KMS-11 (cell line): ENCODE results near the gene TTLL11.

Source experiments
- H2AFZ ChIP-seq: fragments of 200-600 bp; sonication (generic); 2 replicates; pipeline ENCODE4 v1.6.1; 2016; ENCODE audit warnings: antibody characterized with exemption, mixed run types, low read depth
- H3K27ac ChIP-seq: fragments of 200-600 bp; sonication (generic); 2 replicates; pipeline ENCODE4 v1.6.1; 2016; ENCODE audit warnings: mild to moderate bottlenecking, mixed run types
- H3K27me3 ChIP-seq: fragments of 200-600 bp; sonication (generic); 2 replicates; pipeline ENCODE4 v1.6.1; 2017; ENCODE audit warnings: mild to moderate bottlenecking, low read depth, mixed run types, moderate library complexity; ENCODE audit not compliant: insufficient read depth
- H3K36me3 ChIP-seq: fragments of 200-600 bp; sonication (generic); 2 replicates; pipeline ENCODE4 v1.6.1; 2017; ENCODE audit warnings: mild to moderate bottlenecking, mixed run types; ENCODE audit not compliant: insufficient read depth
- H3K4me1 ChIP-seq: fragments of 200-600 bp; sonication (generic); 2 replicates; pipeline ENCODE4 v1.6.1; 2016; ENCODE audit warnings: mild to moderate bottlenecking, low read depth, mixed run types; ENCODE audit not compliant: poor library complexity, severe bottlenecking
- H3K4me2 ChIP-seq: fragments of 200-600 bp; sonication (generic); 2 replicates; pipeline ENCODE4 v1.7.0; 2016; ENCODE audit warnings: mild to moderate bottlenecking, mixed run types
- H3K4me3 ChIP-seq: fragments of 200-600 bp; sonication (generic); IDR thresholded peaks from 2 replicates; pipeline ENCODE4 v1.6.1; 2017; ENCODE audit warnings: low read depth, low read length, mixed read lengths; ENCODE audit not compliant: insufficient read depth
- H3K79me2 ChIP-seq: fragments of 200-600 bp; sonication (generic); 2 replicates; pipeline ENCODE4 v1.6.1; 2016; ENCODE audit warnings: low read depth, mixed run types; ENCODE audit not compliant: insufficient read depth
- H3K9ac ChIP-seq: fragments of 200-600 bp; sonication (generic); 2 replicates; pipeline ENCODE4 v1.6.1; 2016; ENCODE audit warnings: mild to moderate bottlenecking, mixed run types
- H4K20me1 ChIP-seq: fragments of 200-600 bp; sonication (generic); 2 replicates; pipeline ENCODE4 v1.6.1; 2016; ENCODE audit warnings: mild to moderate bottlenecking, mixed run types; ENCODE audit not compliant: insufficient read depth
- TF ChIP-seq, protein P1 (sequence below): fragments of 200-600 bp; sonication (generic); conservative IDR thresholded peaks from 2 replicates; pipeline ENCODE4 v1.6.1; 2017; ENCODE audit warnings: low read depth, mild to moderate bottlenecking, antibody characterized with exemption, low read length, moderate library complexity, mixed read lengths

TTLL11 gene

DNA sequence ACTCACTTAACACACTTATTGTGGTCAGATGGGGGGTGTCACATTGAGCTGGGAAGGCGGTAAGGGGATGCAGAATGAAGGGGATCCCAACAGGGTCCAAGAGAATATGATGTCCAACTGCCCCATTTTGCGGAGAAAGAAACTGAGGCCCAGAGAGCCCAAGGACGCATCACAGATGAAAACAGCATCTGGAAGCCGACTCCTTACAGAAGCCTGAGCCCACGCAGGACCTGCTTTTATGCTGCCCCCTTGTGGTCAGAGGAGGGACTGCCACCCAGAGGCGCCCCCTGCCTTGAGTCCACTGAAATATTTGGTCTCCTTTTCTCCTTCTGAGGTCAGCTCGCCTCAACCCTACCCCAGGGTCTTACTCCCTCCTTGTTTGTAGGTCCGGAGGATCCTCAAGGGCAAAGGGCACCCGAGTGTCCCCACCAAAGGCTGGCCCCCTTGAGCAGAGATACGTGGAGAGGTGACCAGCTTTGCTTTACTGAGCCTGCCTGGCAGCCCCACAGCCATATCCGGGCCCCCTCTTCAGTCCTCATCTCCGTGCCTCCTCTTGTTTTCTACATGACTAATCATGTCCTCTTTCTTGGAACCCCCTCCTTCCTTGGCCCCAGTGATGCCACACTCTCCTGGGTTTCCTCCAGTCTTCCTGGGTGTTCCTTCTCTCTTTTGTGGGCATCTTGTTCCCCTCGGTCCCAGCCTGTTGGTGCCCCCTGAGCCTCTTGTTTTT, 30.0 kb upstream of the TTLL11 start:
- Histone ChIP-seq H3K4me2 (no peak overlapping the region), H3K9ac (no peak overlapping the region), H2AFZ (no peak overlapping the region), H3K79me2 (no peaks in the 10 kb centered on the region), H4K20me1 (no peaks in the 10 kb centered on the region), H3K36me3 (no peaks in the 10 kb centered on the region), H3K27me3 (no peaks in the 10 kb centered on the region), H3K27ac (no peak overlapping the region), H3K4me3 (no peak overlapping the region), H3K4me1 (no peaks in the 10 kb centered on the region)
- TF ChIP-seq, protein P1, sequence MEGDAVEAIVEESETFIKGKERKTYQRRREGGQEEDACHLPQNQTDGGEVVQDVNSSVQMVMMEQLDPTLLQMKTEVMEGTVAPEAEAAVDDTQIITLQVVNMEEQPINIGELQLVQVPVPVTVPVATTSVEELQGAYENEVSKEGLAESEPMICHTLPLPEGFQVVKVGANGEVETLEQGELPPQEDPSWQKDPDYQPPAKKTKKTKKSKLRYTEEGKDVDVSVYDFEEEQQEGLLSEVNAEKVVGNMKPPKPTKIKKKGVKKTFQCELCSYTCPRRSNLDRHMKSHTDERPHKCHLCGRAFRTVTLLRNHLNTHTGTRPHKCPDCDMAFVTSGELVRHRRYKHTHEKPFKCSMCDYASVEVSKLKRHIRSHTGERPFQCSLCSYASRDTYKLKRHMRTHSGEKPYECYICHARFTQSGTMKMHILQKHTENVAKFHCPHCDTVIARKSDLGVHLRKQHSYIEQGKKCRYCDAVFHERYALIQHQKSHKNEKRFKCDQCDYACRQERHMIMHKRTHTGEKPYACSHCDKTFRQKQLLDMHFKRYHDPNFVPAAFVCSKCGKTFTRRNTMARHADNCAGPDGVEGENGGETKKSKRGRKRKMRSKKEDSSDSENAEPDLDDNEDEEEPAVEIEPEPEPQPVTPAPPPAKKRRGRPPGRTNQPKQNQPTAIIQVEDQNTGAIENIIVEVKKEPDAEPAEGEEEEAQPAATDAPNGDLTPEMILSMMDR, result peak; percentile 92

DNA sequence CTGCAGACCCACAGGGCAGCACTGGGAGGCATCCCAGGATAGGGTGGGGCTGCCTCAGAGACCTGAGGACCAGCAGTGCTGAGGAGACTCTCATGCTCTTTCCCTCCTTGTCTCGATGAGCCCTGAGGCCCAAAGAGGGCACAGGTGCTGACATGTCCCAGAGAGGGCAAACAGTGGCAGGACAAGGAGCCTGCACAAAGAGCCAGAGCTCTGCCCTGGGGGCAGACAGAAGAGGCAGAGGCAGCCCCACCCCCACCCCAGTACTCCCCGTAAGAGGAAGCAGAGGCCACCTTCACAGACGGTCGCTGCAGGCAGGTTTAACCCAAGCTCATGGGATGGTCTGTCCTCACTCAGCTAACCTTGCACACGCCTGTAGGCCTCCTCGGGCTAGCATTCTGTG, 29.4 kb upstream of the TTLL11 start:
- no peak overlapping the region for H3K4me2 ChIP-seq
- H2AFZ ChIP-seq, result no peak overlapping the region

DNA sequence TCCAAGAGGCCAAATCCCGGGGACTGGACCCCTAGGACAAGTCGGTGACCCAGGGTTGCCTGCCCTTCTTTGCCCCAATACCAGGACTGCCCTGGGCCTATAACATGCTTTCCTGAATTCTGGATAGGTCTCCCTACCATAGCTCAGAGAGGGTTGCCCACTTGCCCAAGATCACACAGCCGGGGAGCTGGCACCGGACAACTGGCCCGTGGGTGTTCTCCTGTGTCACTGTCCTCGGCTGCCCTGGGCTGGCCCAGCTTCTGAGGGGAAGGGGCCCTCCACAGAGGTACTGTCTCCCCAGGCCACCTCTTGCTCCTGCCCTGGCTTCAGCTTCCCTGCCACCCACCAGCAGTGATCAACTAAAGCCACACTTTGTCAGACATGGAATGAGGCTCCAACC, 28.8 kb upstream of the TTLL11 start:
- H3K27ac ChIP-seq, result no peak overlapping the region
- no peak overlapping the region for H2AFZ ChIP-seq
- no peaks in the 10 kb centered on the region for H4K20me1 ChIP-seq
- H3K9ac ChIP-seq, result no peak overlapping the region
- H3K4me2 ChIP-seq, result no peak overlapping the region
- no peaks in the 10 kb centered on the region for H3K79me2 ChIP-seq
- H3K36me3 ChIP-seq, result no peaks in the 10 kb centered on the region
- H3K4me3 ChIP-seq, result no peak overlapping the region
- H3K4me1 ChIP-seq, result no peaks in the 10 kb centered on the region
- no peaks in the 10 kb centered on the region for H3K27me3 ChIP-seq
- TF ChIP-seq, protein P1, result no peak

More for the DNA sequence above, 29.4 kb upstream of the TTLL11 start:
- Histone ChIP-seq H4K20me1 (no peaks in the 10 kb centered on the region), H3K27me3 (no peaks in the 10 kb centered on the region), H3K4me1 (no peaks in the 10 kb centered on the region), H3K79me2 (no peaks in the 10 kb centered on the region), H3K27ac (no peak overlapping the region), H3K4me3 (no peak overlapping the region), H3K9ac (no peak overlapping the region), H3K36me3 (no peaks in the 10 kb centered on the region)
- TF ChIP-seq, protein P1, result no peak

DNA sequence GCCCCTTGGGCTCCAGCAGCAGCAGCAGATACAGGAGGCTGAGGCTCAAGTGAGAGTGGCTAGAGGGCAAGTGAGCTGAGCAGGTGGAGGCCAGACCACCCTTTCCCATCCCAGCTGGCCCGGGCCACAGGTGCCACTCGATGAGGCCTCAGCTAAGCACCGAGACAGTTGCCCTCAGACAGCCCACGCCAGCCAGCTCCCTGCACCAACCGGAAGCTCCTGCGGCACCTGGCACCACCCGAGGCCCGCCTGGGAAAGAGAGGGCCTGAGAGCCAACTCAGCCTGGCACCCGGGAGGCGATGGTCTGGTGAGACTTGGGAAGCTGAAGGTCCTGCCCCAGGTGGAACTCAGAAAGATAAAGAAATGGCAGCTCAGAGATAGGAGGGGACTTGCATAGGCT, 28.3 kb upstream of the TTLL11 start:
- no peaks in the 10 kb centered on the region for H3K79me2 ChIP-seq
- no peak overlapping the region for H3K4me3 ChIP-seq
- H3K4me1 ChIP-seq, result no peaks in the 10 kb centered on the region
- no peaks in the 10 kb centered on the region; the same call in 1 of the 2 replicates for H3K27me3 ChIP-seq
- H3K36me3 ChIP-seq, result no peaks in the 10 kb centered on the region
- H3K4me2 ChIP-seq, result no peak overlapping the region
- TF ChIP-seq, protein P1, result no peak
- H3K9ac ChIP-seq, result no peak overlapping the region
- no peaks in the 10 kb centered on the region for H4K20me1 ChIP-seq
- no peak overlapping the region for H2AFZ ChIP-seq
- H3K27ac ChIP-seq, result no peak overlapping the region
